NCI-H2196 (cell line): ENCODE measurements around the gene NUBPL.
"Not testable (repeated sequence)": the region's sequence is repeated elsewhere in the genome, so short reads cannot be mapped to it uniquely, and the experiment has no call there.

Experiments
- DNase-seq: peaks from one replicate; lab custom pipeline; 2025; ENCODE audit not compliant: unreplicated experiment; lab: John Stamatoyannopoulos, UW

NUBPL gene

GRCh38 chr14:31727797-31728196, 166.6 kb downstream of the NUBPL start:
- DNase-seq, result no peak

- DNase-seq, result no peak
Observed at GRCh38 chr14:31740688-31741087, 179.5 kb downstream of the NUBPL start.

GRCh38 chr14:31745741-31746140, 184.5 kb downstream of the NUBPL start:
- no peak for DNase-seq

GRCh38 chr14:31746326-31746725, 185.1 kb downstream of the NUBPL start:
- DNase-seq, result no peak

GRCh38 chr14:31749275-31749674, 188.1 kb downstream of the NUBPL start:
- DNase-seq, result no peak

- not testable (repeated sequence) for DNase-seq
Observed at GRCh38 chr14:31751047-31751446, 189.8 kb downstream of the NUBPL start.

GRCh38 chr14:31752867-31753661, 191.9 kb downstream of the NUBPL start:
- DNase-seq, result no peak

GRCh38 chr14:31758941-31759340, 197.7 kb downstream of the NUBPL start:
- no peak for DNase-seq

- DNase-seq, result no peak
Observed at GRCh38 chr14:31760277-31760676, 199.1 kb downstream of the NUBPL start.

- no peak for DNase-seq
Observed at GRCh38 chr14:31761325-31761724, 200.1 kb downstream of the NUBPL start.

- no peak for DNase-seq
Observed at GRCh38 chr14:31763041-31763440, 201.8 kb downstream of the NUBPL start.

- no peak for DNase-seq
Observed at GRCh38 chr14:31766315-31766892, 205.2 kb downstream of the NUBPL start.

GRCh38 chr14:31768355-31768754, 207.2 kb downstream of the NUBPL start:
- DNase-seq, result no peak

- no peak for DNase-seq
Observed at GRCh38 chr14:31770271-31770670, 209.1 kb downstream of the NUBPL start.

GRCh38 chr14:31774567-31774966, 213.4 kb downstream of the NUBPL start:
- no peak for DNase-seq

GRCh38 chr14:31777312-31777711, 216.1 kb downstream of the NUBPL start:
- DNase-seq, result no peak

GRCh38 chr14:31781578-31781977, 220.4 kb downstream of the NUBPL start:
- DNase-seq, result no peak

GRCh38 chr14:31785574-31785973, 224.4 kb downstream of the NUBPL start:
- DNase-seq, result no peak

- no peak for DNase-seq
Observed at GRCh38 chr14:31787377-31787776, 226.2 kb downstream of the NUBPL start.

- no peak for DNase-seq
Observed at GRCh38 chr14:31788340-31788739, 227.1 kb downstream of the NUBPL start.

GRCh38 chr14:31792726-31793125, 231.5 kb downstream of the NUBPL start:
- no peak for DNase-seq

- not testable (repeated sequence) for DNase-seq
Observed at GRCh38 chr14:31797946-31798345, 236.7 kb downstream of the NUBPL start.

GRCh38 chr14:31802838-31803237, 241.6 kb downstream of the NUBPL start:
- DNase-seq, result no peak
